WTC11 (cell line): ENCODE data around the gene SGO2. TPM values are rescaled to one million over a fixed set of nuclear protein-coding genes. Genes with fewer than 3 reads are reported as not detected.

Experiments
- CREM ChIP-seq: sonication (generic); formaldehyde crosslinking; IDR thresholded peaks from 2 replicates; pipeline ENCODE4 v1.8.1; 2022; ENCODE audit warnings: mild to moderate bottlenecking, missing genetic modification reagents, moderate library complexity
- ELF4 ChIP-seq: sonication (generic); formaldehyde crosslinking; IDR thresholded peaks from 2 replicates; pipeline ENCODE4 v1.8.1; 2022; ENCODE audit warnings: low read depth, mild to moderate bottlenecking, moderate library complexity, missing genetic modification reagents
- EMX1 ChIP-seq: fragments of 250-450 bp; sonication (Bioruptor Pico); IDR thresholded peaks from 2 replicates; pipeline ENCODE4 v1.8.0; 2021; ENCODE audit warnings: mild to moderate bottlenecking
- ETV6 ChIP-seq: sonication (generic); formaldehyde crosslinking; IDR thresholded peaks from 2 replicates; pipeline ENCODE4 v1.8.1; 2022; ENCODE audit warnings: mild to moderate bottlenecking, missing genetic modification reagents
- NR3C1 ChIP-seq: sonication (generic); formaldehyde crosslinking; conservative IDR thresholded peaks from 2 replicates; pipeline ENCODE4 v1.8.1; 2023; ENCODE audit warnings: low read depth, mild to moderate bottlenecking, missing genetic modification reagents
- TEAD4 ChIP-seq: sonication (generic); formaldehyde crosslinking; IDR thresholded peaks from 2 replicates; pipeline ENCODE4 v1.8.0; 2022; ENCODE audit warnings: mild to moderate bottlenecking, missing genetic modification reagents
- ZBTB21 ChIP-seq: sonication (generic); formaldehyde crosslinking; IDR thresholded peaks from 2 replicates; pipeline ENCODE4 v1.8.1; 2023; ENCODE audit warnings: mild to moderate bottlenecking, missing genetic modification reagents, borderline replicate concordance
- ZNF138 ChIP-seq: sonication (generic); formaldehyde crosslinking; conservative IDR thresholded peaks from 2 replicates; pipeline ENCODE4 v1.8.1; 2022; ENCODE audit warnings: mild to moderate bottlenecking, moderate library complexity, missing genetic modification reagents
- ZNF219 ChIP-seq: sonication (generic); formaldehyde crosslinking; IDR thresholded peaks from 2 replicates; pipeline ENCODE4 v1.8.0; 2023; ENCODE audit warnings: missing genetic modification reagents, mild to moderate bottlenecking, borderline replicate concordance
- total RNA-seq: library from RNA; stranded (reverse); gene quantifications from 3 replicates; pipeline ENCODE4 v1.2.3, GENCODE V29; 2021
- TF ChIP-seq, protein P1 (sequence below): sonication (generic); formaldehyde crosslinking; IDR thresholded peaks from 2 replicates; pipeline ENCODE4 v1.8.0; 2023; ENCODE audit warnings: missing genetic modification reagents, mild to moderate bottlenecking, borderline replicate concordance
- TF ChIP-seq, protein P2 (sequence below): sonication (generic); formaldehyde crosslinking; IDR thresholded peaks from 2 replicates; pipeline ENCODE4 v1.8.1; 2023; ENCODE audit warnings: mild to moderate bottlenecking, moderate library complexity, missing genetic modification reagents
- TF ChIP-seq, protein P3 (sequence below): sonication (generic); formaldehyde crosslinking; IDR thresholded peaks from 2 replicates; pipeline ENCODE4 v1.8.0; 2022; ENCODE audit warnings: mild to moderate bottlenecking, missing genetic modification reagents
- TF ChIP-seq, protein P4 (sequence below): fragments of 250-450 bp; sonication (Bioruptor Pico); IDR thresholded peaks from 2 replicates; pipeline ENCODE4 v1.9.0; 2021; ENCODE audit warnings: mild to moderate bottlenecking, borderline replicate concordance
- TF ChIP-seq, protein P5 (sequence below): sonication (generic); formaldehyde crosslinking; IDR thresholded peaks from 2 replicates; pipeline ENCODE4 v1.8.1; 2023; ENCODE audit warnings: mild to moderate bottlenecking, missing genetic modification reagents, moderate library complexity

SGO2 gene
- total RNA-seq, 1 experiment from 2014 or later = 34.1 TPM

DNA sequence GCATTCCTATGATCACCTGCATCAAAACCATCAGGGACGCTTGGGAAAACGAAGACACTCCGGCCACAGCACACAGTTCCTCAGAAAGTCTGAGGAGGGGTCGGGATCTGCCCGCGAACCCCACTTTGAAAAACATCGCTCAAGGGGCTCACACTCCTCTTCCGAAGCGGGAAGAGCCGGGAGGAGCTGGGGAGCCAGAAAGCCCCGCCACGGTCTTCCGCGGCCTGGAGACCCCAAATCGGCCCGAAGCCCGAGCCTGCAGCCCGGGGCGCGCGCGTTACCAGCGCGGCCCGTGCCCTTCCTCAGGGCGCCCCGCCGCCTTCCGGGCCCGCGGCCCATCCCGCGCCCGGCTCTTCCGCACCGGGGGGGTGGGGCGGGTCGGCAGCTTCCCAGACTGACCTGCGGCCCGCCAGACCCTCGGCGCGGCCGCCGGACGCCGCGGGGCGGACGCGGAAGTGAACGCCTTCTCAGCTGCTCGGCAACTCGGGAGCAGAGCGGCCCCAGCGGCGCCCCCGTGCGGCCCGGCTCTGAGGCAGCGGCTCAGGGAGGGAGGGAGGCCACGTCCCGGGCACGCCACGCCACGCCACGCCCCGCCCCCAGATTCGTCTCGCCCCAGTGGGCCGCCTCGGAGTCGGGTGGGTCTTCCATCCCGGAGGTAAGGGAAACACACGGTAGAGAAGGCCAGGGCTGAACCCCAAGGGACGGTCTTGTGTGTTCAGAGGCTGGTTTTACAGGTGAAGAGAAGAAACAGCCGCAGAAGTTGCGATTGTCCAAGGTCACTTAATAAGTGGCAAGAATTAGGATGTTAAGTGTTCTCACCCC lies 16.2 kb upstream of the SGO2 start, which contains the start of gene KCTD18 (continued):
- TF ChIP-seq TEAD4 (CRISPR knock-in tag) (no peak), ETV6 (CRISPR knock-in tag) (peak; percentile 88), ELF4 (CRISPR knock-in tag) (0 out of 2 replicates have a peak, but pooled peaks have one; percentile 41), ZNF138 (CRISPR knock-in tag) (peak; percentile 69), ZBTB21 (peak; percentile 92), EMX1 (CRISPR knock-in tag) (no peak), CREM (CRISPR knock-in tag) (peak; percentile 88; the same call in 1 of the 2 replicates), ZNF219 (peak; percentile 81; the same call in 1 of the 2 replicates), NR3C1 (CRISPR knock-in tag) (0 out of 2 replicates have a peak, but pooled peaks have one; percentile 26)
- TF ChIP-seq, protein P1, sequence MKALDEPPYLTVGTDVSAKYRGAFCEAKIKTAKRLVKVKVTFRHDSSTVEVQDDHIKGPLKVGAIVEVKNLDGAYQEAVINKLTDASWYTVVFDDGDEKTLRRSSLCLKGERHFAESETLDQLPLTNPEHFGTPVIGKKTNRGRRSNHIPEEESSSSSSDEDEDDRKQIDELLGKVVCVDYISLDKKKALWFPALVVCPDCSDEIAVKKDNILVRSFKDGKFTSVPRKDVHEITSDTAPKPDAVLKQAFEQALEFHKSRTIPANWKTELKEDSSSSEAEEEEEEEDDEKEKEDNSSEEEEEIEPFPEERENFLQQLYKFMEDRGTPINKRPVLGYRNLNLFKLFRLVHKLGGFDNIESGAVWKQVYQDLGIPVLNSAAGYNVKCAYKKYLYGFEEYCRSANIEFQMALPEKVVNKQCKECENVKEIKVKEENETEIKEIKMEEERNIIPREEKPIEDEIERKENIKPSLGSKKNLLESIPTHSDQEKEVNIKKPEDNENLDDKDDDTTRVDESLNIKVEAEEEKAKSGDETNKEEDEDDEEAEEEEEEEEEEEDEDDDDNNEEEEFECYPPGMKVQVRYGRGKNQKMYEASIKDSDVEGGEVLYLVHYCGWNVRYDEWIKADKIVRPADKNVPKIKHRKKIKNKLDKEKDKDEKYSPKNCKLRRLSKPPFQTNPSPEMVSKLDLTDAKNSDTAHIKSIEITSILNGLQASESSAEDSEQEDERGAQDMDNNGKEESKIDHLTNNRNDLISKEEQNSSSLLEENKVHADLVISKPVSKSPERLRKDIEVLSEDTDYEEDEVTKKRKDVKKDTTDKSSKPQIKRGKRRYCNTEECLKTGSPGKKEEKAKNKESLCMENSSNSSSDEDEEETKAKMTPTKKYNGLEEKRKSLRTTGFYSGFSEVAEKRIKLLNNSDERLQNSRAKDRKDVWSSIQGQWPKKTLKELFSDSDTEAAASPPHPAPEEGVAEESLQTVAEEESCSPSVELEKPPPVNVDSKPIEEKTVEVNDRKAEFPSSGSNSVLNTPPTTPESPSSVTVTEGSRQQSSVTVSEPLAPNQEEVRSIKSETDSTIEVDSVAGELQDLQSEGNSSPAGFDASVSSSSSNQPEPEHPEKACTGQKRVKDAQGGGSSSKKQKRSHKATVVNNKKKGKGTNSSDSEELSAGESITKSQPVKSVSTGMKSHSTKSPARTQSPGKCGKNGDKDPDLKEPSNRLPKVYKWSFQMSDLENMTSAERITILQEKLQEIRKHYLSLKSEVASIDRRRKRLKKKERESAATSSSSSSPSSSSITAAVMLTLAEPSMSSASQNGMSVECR (CRISPR knock-in tag) = peak; percentile 42
- TF ChIP-seq, protein P2, sequence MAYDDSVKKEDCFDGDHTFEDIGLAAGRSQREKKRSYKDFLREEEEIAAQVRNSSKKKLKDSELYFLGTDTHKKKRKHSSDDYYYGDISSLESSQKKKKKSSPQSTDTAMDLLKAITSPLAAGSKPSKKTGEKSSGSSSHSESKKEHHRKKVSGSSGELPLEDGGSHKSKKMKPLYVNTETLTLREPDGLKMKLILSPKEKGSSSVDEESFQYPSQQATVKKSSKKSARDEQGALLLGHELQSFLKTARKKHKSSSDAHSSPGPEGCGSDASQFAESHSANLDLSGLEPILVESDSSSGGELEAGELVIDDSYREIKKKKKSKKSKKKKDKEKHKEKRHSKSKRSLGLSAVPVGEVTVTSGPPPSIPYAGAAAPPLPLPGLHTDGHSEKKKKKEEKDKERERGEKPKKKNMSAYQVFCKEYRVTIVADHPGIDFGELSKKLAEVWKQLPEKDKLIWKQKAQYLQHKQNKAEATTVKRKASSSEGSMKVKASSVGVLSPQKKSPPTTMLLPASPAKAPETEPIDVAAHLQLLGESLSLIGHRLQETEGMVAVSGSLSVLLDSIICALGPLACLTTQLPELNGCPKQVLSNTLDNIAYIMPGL (CRISPR knock-in tag) = peak; percentile 96
- TF ChIP-seq, protein P3, sequence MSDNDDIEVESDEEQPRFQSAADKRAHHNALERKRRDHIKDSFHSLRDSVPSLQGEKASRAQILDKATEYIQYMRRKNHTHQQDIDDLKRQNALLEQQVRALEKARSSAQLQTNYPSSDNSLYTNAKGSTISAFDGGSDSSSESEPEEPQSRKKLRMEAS (CRISPR knock-in tag) = peak; percentile 43; the same call in 1 of the 2 replicates
- TF ChIP-seq, protein P4, sequence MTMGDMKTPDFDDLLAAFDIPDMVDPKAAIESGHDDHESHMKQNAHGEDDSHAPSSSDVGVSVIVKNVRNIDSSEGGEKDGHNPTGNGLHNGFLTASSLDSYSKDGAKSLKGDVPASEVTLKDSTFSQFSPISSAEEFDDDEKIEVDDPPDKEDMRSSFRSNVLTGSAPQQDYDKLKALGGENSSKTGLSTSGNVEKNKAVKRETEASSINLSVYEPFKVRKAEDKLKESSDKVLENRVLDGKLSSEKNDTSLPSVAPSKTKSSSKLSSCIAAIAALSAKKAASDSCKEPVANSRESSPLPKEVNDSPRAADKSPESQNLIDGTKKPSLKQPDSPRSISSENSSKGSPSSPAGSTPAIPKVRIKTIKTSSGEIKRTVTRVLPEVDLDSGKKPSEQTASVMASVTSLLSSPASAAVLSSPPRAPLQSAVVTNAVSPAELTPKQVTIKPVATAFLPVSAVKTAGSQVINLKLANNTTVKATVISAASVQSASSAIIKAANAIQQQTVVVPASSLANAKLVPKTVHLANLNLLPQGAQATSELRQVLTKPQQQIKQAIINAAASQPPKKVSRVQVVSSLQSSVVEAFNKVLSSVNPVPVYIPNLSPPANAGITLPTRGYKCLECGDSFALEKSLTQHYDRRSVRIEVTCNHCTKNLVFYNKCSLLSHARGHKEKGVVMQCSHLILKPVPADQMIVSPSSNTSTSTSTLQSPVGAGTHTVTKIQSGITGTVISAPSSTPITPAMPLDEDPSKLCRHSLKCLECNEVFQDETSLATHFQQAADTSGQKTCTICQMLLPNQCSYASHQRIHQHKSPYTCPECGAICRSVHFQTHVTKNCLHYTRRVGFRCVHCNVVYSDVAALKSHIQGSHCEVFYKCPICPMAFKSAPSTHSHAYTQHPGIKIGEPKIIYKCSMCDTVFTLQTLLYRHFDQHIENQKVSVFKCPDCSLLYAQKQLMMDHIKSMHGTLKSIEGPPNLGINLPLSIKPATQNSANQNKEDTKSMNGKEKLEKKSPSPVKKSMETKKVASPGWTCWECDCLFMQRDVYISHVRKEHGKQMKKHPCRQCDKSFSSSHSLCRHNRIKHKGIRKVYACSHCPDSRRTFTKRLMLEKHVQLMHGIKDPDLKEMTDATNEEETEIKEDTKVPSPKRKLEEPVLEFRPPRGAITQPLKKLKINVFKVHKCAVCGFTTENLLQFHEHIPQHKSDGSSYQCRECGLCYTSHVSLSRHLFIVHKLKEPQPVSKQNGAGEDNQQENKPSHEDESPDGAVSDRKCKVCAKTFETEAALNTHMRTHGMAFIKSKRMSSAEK (CRISPR knock-in tag) = no peak
- TF ChIP-seq, protein P5, sequence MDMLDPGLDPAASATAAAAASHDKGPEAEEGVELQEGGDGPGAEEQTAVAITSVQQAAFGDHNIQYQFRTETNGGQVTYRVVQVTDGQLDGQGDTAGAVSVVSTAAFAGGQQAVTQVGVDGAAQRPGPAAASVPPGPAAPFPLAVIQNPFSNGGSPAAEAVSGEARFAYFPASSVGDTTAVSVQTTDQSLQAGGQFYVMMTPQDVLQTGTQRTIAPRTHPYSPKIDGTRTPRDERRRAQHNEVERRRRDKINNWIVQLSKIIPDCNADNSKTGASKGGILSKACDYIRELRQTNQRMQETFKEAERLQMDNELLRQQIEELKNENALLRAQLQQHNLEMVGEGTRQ = peak; percentile 55; the same call in 1 of the 2 replicates
